Left hindlimb (tissue), 1 donor: Measurements from ENCODE around the gene LIG1.
A peak's percentile ranks its signal among the peaks of the same experiment; 100 is the strongest.

Source experiments
- DNase-seq: peaks from one replicate; pipeline ENCODE4 v3.0.0-alpha.2; 2018

Gene LIG1

DNA sequence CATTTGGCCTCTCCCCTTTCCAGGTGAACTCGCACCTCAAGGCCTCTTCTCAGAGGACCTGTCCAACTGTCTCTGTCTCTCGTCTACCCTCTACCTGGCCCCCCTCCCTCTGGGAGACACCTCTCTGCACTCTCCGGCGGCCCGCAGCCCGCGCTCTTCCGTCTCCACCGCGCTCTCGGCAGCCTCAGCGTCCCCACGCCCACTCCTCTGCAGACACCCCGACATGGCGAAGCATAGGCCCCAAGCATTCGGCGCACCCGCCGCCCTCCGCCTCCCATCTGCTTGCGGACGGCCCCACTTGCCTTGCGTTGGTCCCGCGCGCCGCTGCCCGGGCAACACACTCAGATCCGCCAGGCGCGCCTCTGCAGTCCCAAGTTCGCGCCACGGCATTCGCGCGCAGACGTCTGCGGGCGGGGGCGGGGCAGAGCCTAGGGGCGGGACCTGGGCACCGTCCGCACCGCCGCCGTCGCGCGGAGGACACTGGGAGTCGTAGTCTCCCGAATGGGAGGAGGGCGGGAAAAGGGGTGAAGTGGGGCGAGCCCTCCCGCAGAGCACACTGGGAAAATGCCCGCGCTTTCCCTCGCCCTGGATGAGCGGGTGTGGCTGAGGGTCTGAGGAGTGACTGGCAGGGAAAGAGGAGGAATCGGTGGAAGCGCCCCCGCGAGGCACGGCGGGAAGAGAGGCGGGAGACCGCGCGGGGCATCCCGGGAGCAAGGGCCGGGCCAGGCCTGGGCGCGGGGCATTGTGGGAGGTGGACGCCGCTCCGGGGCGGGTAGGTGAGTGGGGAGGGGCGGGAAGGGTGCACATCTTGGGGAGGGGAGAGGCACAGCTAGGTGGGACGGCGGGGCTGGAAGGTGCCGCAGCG, at the start of gene LIG1, which contains the start of gene ZSWIM9:
TSS of gene LIG1 (minus strand) at position 406 of the 865 bp plus-strand sequence. CDS start 4,778 bp downstream, outside the sequence.
TSS of gene ZSWIM9 (plus strand) at position 742 of the 865 bp plus-strand sequence. CDS start 1,123 bp downstream, outside the sequence.
- peak; percentile 97 for DNase-seq

DNA sequence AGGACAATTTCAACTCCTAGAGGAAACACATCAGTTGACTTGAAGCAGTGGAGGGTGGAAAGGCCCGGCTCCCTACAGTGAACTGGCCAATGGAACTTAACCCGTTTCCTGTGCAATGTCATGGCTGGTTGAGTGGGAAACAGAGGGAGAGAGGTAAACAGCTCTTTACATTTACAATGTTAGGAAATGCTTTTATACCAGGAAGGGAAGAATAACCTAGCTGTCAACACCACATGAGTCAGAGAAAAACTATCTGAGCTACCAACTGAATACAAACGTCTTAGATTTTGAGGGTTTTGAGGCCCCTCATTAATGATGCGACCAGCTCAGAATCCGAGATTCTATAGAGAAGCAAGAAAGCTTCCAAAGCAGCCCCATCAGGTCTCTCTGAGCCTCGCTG, 48.9 kb upstream of the LIG1 start:
- DNase-seq: no peak

DNA sequence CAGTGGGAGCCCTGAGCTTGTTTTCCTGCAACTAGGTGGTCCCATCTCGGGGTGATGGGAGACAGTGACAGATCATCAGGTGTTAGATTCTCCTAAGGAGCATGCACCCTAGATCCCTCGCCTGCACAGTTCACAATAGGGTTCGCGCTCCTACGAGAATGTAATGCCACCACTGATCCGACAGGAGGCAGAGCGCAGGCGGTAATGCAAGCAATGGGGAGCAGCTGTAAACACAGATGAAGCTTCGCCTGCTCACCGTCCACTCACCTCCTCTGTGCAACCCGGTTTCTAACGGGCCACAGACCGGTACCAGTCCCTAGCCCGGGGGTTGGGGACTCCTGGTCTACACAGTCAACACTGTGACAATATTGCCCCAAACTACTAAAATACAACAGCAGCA, 46.8 kb upstream of the LIG1 start:
- DNase-seq: no peak

DNA sequence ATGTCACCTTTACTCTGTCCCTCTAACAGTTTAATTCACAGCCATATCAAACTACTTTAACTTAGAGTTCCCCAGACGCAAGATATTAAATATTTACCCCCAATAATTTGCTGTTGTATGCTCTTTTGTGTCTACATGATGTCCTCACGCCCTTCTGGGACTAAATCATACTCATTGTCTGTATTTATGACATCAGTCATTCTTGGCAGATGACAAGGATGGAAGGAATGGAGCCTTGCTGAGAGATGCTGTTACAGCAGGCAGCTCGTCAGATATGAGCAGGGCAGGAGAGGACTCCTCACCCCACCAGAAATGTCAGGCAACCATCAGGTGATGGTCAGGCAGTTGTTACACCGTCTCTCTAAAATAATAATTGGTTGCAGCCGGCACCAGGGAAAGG, 43.8 kb upstream of the LIG1 start:
- DNase-seq: no peak

DNA sequence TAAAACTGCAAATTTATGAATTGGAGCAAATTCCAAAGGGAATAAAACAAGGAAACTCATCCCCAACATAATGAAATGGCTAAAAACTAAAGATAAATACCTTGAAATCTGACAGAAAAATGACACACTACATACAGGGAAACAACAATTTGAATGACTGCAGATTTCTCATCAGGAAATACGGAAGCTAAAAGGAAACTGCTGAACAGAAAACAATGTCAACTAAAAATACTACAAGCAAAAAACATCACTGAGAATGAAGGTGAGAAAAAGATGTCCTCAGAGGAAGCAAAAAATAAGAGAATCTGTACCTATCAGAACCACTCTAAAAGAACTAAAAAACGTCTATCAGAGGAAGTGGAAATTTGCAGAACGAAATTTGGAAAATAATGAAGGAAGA, 39.9 kb upstream of the LIG1 start:
- DNase-seq: no peak

DNA sequence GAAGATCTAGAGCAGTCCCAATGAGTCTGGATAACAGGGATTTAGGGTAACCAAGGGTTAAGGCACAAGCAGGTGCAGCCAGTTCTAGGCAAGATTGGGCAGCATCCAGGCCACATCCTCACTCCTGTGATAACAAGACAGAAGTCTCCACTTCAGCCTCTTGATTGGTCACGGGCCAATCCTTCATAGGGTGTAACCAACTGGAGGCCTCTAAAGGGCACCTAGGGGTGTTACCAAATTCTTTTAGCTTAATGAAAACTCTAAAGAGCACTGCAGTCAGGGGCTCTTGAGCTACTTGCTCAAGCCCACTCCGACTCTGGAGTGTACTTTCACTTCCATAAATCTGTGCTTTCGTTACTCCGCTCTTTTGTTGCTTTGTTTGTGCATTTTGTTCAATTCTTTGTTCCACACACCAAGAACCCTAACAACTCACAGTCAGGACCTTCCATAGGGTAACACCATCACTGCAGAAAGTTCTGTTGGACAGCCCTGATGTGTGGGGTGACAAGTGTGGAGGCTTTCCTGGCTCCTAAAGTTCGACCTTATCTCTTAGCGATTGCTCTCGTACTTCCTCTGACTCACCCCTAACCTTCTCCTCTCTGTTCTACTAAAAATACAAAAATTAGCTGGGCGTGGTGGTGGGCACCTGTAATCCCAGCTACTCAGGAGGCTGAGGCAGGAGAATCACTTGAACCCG, 36.4 kb upstream of the LIG1 start:
- no peak for DNase-seq

DNA sequence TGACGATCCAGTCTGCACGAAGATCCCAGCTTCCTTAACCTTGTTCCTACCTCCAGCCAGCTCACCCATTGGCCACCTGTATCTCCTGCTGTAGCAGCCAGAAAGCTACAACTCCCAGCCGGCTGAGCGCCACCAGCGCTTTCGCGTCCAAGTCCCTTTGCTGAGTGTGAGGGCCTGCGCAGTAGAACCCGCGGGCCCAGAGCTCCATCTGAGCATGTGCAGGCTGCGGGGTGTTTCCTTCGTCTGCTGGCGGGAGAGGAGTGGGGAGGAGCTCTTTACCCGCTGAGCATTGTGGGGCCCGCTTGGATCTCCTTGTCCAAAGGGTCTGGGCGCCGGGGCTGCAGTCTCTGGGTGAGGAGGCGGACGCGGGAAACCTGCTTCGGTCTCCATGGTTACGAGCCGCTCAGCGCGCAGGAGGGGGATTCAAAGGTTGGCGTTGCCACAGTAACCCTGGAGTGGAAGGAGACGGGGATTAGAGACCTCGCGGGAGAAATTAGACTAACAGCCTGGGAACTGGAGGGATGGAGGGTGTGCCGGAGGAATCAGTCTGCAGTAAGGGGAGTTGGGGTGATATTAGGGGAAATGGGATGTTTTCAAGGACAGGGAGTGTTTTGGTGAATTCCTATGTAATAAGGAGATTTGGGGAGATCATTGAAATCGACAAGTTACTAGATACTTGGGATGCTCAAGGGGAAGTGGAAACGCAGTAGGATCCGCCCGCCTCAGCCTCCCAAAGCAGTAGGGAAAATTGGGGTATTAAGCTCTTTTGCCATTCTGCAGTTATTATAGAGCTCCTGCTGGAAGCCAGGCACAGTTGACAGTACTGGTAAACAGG, 33.9 kb upstream of the LIG1 start:
- peak; percentile 97 for DNase-seq

DNA sequence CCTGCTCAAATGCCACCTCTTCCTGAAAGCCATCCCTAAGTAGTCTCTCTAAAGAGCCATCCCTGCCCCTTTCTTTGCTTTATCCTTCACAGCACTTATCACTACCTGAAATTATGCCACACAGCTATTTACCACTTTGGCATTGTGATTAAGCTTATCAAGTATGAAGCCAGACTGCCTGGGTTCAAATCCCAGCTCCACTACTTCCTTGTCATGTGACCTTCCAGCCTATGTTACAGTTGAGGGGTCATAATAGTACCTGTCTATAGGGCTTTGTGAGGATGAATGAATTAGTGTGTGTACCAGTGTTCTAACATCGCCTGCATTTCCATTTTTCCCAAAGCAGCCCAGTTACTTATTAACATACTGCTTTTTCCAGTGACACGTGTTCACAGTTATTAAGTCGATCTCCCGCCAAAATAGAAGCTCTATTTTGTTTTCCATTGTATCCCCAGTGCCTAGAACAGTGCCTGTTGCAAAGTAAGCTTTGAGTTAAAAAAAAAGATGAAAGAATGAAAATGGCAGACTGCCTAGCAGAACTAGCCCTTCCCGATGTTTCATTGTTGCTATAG, 33.2 kb upstream of the LIG1 start:
- no peak for DNase-seq

DNA sequence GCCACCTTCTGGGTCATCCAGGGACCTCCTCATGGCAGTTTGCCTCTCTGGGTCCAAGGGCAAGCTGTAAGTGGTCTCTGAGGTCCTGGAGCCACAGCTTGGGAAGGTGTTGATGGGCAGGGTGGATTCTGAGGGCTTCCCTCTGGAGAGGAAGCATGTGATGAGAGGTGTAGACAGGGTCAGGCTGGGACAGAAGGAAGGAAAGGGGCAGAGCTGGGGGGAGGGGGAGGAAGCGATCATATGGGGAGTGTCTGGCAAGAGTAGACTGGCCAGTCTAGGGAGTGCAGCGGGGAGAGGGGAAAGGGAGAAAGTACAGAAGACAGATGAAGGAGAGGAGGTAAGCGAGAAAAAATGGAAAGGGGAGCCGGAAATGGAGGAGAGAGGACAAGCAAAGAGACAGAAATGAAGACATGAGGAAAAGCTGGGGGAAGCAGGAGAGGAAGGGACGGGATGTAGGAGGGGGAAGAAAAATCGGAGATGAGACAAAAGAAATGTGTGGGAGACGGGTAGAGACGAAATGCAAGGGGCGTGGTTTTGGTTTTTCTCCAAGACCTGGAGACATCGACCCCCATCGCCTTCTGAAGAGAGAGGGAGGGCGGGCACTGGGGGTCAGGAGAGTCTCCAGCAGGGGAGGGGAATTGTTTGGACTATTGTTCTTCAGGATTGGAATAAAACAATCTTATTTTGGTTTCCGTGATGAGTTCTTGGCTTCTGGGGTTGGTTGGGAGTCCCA, 27.0 kb upstream of the LIG1 start:
- no peak for DNase-seq

DNA sequence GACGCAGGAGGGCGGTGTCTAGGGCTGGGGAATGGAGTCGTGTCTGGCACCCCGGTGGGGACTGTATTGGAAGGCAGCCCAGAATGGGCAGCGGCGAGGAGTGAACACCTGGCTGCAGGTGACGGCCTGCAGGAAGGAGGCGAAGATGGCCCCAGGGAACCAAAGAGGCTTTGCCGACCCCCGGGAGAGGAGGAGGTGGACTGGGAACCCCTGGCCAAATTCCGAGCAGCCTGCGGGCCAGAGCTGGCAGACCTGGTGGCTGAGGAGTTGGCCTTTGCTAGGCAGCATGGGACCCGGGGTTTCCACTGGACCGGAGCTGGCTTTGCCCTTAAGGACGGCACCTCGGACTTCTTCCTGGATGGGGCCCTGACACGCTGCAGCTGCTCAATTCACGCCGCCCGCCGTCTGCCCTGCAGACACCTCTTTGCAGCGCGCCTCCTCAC, 26.2 kb upstream of the LIG1 start:
- DNase-seq: no peak

DNA sequence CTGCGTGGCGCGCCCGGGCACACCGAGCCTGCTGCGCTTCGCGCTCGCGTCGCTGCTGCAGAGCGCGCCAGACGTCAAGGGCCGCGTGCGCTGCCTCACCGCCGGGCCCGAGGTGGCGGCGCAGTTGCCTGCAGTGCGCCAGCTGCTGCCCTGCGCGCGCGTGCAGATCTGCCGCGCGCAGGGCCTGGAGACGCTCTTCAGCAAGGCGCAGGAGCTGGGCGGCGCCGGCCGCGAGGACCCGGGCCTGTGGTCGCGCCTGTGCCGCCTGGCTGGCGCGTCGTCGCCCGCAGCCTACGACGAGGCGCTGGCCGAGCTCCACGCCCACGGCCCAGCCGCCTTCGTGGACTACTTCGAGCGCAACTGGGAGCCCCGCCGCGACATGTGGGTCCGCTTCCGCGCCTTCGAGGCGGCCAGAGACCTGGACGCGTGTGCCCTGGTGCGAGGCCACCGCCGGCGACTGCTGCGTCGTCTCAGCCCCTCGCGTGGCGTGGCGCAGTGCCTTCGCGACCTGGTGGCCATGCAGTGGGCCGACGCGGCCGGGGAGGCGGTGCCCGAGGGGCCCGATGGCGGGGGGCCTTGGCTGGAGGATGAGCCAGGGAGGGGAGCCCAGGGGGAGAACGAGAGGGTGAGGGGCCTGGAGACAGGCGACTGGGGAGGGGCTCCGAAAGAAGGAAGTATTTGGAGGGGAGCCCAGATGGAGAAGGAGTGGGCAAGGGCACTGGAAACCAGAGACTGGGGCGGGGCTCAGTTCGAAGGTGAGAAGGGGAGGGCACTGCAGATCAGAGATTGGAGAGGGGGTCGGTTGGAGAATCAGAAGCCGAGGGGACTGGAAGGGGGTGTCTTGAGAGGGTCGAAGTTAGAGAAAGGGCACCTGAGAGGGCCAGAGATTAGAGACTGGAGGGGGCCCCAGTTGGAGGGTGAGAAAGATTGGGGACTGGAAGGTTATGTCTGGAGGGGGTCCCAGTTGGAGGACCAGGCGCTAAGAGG, 25.0 kb upstream of the LIG1 start:
- DNase-seq: no peak

DNA sequence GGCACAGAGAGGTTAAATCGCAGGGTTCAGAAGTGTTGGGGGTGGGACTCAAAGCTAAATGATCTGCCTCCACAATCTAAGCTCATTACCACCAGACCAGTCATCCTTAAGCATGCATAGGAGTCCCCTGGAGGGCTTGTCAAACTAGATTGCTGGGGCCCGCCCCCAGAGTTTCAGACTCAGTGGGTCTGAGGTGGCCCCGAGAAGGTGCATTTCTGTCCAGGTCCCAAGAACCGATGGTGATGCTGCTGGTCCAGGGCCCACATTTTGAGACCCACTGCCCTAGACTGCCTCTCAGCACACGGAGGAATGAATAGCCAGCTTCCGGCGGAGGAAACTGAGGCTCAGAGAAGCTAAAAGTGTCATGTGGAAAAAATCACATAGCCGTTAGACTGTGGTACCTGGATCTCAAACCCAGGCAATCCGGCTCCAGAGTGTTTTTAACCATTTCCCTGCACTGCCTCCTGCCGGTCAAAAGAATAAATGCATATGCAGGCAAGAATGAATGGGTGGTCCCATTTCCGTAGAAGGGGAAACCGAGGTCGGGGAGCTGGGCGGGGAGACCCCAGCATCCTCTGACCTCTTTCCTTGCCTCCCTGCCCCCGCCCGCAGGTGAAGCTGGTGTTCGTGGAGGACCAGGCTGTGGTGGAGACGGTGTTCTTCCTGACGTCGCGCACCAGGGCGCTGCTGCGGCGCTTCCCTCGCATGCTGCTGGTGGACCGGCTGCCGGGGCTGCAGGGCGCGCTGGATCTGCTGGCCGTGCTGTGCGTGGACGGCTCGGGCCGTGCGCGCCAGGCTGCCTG, 24.1 kb upstream of the LIG1 start:
- DNase-seq: no peak

DNA sequence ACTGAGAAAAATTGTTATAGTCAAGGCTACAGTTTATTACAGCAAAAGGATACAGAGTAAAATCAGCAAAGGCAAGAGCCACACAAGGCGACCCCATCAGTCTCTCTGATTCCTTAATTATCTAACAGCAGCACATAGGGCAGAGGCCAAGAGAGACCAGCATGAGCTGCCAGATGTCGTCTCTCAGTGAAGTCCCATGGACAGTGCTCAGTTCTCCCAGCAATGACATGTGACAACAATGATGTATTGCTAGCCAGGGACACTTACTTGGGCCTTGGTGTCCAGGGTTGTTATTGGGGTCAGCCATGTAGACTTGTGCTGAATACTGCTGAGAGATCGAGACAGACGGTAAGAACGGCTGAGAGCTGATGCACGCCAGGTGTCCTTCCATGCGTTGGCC, 22.6 kb upstream of the LIG1 start:
- DNase-seq: no peak

DNA sequence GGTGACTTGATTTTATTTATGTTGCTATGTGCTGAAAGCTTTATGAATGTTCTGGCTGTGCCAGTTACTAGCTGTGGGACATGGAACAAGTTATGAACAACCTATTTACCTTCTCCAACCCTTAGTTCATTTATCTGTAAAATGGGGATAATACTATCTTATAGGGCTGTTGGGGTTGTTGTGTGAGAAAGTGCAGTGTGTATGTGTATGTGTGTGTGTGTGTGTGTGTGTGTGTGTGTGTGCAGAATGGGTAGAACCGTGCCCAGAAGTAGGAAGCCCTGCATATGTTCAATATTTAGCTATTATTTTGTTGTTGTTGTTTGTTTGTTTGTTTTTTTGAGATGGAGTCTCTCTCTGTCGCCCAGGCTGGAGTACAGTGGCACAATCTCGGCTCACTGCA, 20.7 kb upstream of the LIG1 start:
- DNase-seq: no peak

DNA sequence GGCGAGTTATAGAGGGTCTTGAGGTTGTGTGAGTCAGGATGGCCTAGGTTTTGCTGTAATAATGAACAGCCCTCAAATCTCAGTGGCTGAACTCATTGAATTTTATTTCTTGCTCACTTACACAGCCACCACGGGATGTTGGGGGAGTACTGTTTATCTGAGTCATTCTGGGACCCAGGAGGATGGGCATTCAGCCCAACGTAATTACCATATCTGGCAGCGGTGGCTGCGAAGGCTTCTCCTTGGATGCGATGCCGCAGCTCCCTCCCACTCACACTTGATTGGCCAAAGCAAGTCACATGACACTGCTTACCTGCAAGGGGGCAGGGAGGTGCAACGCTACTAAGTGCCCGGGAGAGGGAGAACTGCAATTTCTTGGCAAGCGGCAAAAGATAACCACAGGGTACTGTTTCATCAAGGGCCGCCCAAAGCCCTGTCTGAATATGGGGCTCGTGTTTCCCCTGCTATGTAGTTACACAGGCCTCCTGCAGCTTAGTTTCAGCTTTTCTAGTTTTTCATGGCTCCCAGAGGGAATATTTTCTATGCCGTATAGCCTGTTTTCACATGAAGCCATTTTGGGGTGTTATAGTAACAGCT, 20.2 kb upstream of the LIG1 start:
- DNase-seq: no peak

DNA sequence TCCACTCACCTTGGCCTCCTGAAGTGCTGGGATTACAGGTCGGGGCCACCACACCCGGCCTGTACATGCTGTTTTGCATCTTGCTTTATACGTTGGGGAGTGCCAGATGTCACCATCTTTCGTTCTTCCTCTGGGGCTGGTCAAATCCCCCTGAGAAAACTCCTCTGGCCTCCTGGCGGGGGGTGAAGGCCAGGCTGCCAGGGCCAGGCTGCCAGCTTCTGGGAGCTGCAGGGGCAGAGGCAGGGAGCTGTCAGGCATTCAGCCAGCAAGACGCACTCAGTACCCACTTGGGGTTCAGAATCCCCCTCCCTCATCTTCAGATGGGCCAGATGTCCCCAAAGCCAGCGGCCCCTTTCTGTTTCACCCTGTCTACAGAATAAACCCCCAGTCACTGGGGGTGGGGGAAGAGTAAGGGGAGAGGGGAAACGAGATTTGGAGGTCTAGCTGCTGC, 16.4 kb upstream of the LIG1 start:
- DNase-seq: no peak

DNA sequence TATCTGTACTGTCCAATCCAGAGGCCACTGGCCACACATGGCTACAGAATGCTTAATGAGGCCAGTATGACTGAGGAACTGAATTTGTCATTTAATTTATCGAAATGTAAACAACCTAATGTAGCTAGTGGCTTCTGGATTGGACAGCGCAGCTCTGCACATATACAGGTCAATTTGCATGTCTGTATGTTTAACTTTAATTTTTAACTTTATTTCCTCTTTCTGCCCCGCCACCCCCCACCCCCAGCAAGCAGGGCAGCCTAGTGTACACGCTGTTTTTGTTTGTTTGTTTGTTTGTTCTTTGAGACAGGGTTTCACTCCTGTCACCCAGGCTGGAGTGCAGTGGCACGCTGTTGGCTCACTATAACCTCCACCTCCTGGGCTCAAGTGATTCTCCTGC, 15.9 kb upstream of the LIG1 start:
- DNase-seq: no peak

DNA sequence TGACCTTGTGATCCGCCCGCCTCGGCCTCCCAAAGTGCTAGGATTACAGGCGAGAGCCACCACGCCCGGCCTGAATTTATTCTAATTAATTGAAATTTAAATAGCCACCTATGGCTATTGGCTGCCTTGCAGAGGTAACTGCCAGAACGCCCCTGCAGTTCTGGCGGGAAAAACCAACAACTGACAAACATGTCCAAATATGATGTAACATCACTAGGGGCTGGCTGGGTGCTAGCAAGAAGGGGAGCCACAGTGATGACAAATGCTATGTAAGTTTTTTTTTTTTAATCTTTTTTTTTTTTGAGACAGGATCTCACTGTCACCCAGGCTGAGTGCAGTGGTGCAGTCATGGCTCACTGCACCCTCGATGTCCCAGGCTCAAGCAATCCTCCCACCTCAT, 13.2 kb upstream of the LIG1 start:
- DNase-seq: no peak

DNA sequence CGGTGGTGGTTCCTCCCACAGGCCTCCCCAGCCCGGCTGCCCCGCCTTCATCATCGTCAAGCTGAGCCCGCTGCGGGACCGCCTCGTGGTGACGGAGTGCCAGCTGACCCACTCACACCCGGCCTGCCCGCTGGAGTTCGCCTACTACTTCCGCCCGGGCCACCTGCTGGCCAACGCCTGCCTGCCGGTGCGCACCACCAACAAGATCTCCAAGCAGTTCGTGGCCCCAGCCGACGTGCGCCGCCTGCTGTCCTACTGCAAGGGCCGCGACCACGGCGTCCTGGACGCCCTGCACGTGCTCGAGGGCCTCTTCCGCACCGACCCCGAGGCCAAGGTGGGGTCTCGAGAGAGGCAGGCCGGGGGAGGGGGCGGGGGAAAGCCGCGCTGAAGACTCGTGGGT, 12.3 kb upstream of the LIG1 start:
- no peak for DNase-seq
